Lower leg skin (tissue), 4 donors: ENCODE data around the gene CACNA1I. TPM values are rescaled to one million over a fixed set of nuclear protein-coding genes. Genes with fewer than 3 reads are reported as not detected.

ENCODE experiments used
- DNase-seq, 2 donors: peaks; one replicate each; pipeline ENCODE4 v3.0.0-alpha.2; 2019; ENCODE audit warnings: low spot score in 2 of 2
- H3K4me3 ChIP-seq: fragments of 200-600 bp; sonication (generic); 2 replicates; pipeline ENCODE4 v1.5.1; 2017; ENCODE audit warnings: mild to moderate bottlenecking, low read depth; ENCODE audit not compliant: poor library complexity, severe bottlenecking
- CTCF ChIP-seq, 3 donors: fragments of 450-650 bp; IDR thresholded peaks; one replicate each; pipeline ENCODE4 v1.5.1; 2016; ENCODE audit warnings: antibody characterized with exemption in 3 of 3, mild to moderate bottlenecking in 3 of 3, moderate library complexity in 2 of 3
- POLR2A ChIP-seq, 2 donors: fragments of 450-650 bp; IDR thresholded peaks; one replicate each; pipeline ENCODE4 v1.6.1; 2016 to 2017; ENCODE audit warnings: antibody characterized with exemption in 2 of 2, mild to moderate bottlenecking in 1 of 2, moderate library complexity in 1 of 2
- WGBS, 2 donors: methylation state at CpG; one replicate each; pipeline ENCODE4 v1.1.5; 2018; 5-methylcytosine and 5-hydroxymethylcytosine counted together
- intact Hi-C: fragments of 100-400 bp; cut with DNase I; formaldehyde crosslinking; loops from one replicate; pipeline ENCODE4 v1.15.0; 2023; ENCODE audit warnings: low total_unique reads
- total RNA-seq, 4 donors: library from RNA; depleted of rRNA; stranded (reverse); fragments of >200 nt; gene quantifications; one replicate each; pipeline ENCODE4 v1.1.0, GENCODE V29; 2016

CACNA1I gene
- total RNA-seq, 4 donors from 2014 or later, result 0.13 to 0.27 (median 0.21) TPM

- no peak for DNase-seq
- no peak overlapping the region for H3K4me3 ChIP-seq
- 79 to 88% methylated on average over 10 of the region's 10 CpGs for WGBS, 2 donors
- intact Hi-C loops, result no loop called here
- TF ChIP-seq CTCF (IDR thresholded peaks at IDR 0.05) (no peak), POLR2A (IDR thresholded peaks at IDR 0.05) (no peak)
Observed at GRCh38 chr22:39735776-39736175, 165.2 kb downstream of the CACNA1I start.

GRCh38 chr22:39738746-39739145 lies 168.2 kb downstream of the CACNA1I start:
- H3K4me3 ChIP-seq, result no peak overlapping the region
- DNase-seq, result no peak
- intact Hi-C loops, result no loop called here
- no peak for TF ChIP-seq POLR2A (IDR thresholded peaks at IDR 0.05)
- WGBS, 2 donors, result 48 to 76% methylated on average over 1 of the region's 1 CpG

Other genes with a start within 250 kb of the CACNA1I start
- 10 to 100 TPM; 25.5 to 51.3 (median 38.9) TPM for gene SYNGR1, start 220.8 kb upstream of the CACNA1I start, total RNA-seq
- 10 to 100 TPM; 24.1 to 35.9 (median 29.8) TPM for gene TAB1, start 171.0 kb upstream of the CACNA1I start, total RNA-seq
- 1 to 10 TPM; 1.2 to 5.5 (median 3.2) TPM for gene MGAT3, start 113.7 kb upstream of the CACNA1I start, total RNA-seq
- 10 to 100 TPM; 12.8 to 27.1 (median 20.2) TPM for gene MIEF1, start 68.5 kb upstream of the CACNA1I start, total RNA-seq
- gene ATF4, start 50.2 kb upstream of the CACNA1I start, total RNA-seq, result 100 to 1,000 TPM; 214 to 336 (median 309) TPM
- gene RPS19BP1, start 38.0 kb upstream of the CACNA1I start, total RNA-seq, result 100 to 1,000 TPM in 3 of 4 donors, 10 to 100 TPM in 1; 93.4 to 157 (median 121) TPM